NCI-H2227 treated with DMSO at 0.1 percent for 48 hours (cell line): ENCODE measurements around the gene EPX.

Experiments
- DNase-seq: peaks from one replicate; lab custom pipeline; 2025; lab: John Stamatoyannopoulos, UW

The EPX gene

DNA sequence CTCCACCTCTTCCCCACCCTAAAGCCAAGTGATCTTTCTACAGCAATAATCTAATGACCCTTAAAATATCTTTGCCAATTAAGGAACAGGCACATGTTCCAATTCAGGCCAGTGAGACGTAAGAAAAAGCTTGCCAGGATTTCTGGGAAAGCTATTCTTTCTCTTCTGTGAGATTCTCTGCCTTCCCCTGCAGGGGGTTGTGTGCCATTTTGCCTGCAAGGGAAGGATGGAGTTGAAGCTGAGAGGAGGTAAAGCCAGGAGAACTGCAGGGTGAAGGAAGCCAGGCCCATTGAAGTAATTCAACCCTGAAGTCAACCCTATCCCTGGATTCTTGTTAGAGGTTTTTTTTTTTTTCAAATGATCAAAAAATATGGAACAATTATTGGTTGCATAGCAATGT, 36.9 kb downstream of the EPX start:
- DNase-seq, result no peak

GRCh38 chr17:58229881-58230280, 37.4 kb downstream of the EPX start:
- no peak for DNase-seq

- DNase-seq, result no peak
These were observed 39.1 kb downstream of the EPX start for GRCh38 chr17:58231641-58232040.

- no peak for DNase-seq
These were observed 40.2 kb downstream of the EPX start for GRCh38 chr17:58232707-58233156.

DNA sequence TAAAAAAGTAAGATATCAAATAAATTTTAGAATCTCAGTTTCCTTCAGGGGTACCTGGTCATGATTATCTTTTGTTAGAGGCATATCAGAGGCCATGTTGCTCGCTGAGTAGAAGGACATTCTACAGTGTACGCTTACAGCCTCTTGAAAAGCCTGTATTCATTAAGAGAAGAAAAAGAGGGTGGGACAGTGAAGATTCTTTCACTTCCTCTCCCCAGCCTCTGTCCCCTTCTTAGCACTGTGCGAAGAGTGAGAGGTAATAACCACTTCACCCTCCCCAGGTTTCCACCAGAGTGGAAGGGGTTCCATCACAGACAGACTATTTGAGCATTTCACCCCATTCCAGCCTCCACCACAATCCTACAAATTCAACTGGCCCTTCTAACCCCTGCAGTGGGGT, 41.0 kb downstream of the EPX start:
- no peak for DNase-seq

DNA sequence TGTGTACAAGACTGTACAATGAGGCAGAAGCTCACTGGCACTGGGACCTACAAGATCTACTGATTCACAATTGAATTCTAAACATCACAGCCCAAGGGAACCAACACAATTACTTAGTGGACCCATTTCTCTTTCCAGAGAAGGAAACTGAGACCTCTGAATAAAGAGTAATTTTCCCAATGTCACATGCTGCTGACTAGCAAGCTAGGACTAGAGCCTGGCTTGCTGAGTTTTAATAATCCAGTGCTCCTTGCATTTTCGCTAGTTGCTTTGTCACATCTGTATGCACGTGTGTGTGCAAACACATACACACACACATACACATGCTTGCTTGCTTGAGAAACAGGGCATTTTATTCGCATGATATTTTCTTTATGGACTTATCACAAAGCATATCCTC, 42.0 kb downstream of the EPX start:
- no peak for DNase-seq

DNA sequence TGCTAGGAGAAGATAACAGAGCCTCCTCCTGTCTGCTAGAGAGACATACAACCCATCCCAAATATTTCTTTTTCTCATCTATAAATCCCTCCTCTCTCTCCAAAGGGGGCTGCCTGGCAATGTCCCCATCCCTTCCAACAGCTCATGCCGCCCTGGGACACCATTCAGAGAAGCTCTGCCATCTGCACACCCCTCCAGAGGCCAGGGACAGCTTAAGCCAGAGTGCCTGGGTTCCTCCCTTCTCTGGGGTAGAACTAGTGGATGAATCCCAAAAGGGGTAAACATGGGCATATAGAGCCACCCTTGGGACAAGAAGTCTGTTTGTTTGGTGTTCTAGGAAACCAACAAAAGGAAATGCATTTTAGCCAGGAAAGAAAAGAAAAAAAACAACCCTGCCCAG, 43.3 kb downstream of the EPX start:
- DNase-seq, result no peak

DNA sequence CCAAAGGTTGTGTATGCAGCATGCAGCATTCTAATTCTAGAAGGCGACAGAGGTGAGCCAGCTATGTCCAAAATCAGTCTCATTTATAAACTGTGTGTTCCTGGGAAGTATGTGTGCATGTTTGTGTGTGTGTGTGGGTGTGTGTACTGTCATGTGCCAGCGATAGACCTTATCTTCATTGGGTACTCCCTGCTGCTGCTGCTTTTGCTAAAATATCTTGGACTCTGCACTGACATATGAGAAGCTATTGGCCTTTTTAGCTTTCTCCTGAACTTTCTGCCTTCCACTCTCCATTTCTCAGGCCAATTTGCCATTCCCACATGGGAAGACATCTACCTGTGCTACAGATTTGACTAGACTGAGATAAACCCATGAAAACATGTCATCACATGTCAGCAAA, 43.9 kb downstream of the EPX start:
- no peak for DNase-seq

GRCh38 chr17:58238147-58238634, 45.7 kb downstream of the EPX start, which contains the start of gene LPO:
LPO (plus strand) TSS chr17:58238584; CDS start chr17:58242980, 4,396 bp downstream.
- DNase-seq, result no peak

- no peak for DNase-seq
These were observed 47.5 kb downstream of the EPX start for GRCh38 chr17:58239987-58240386.

DNA sequence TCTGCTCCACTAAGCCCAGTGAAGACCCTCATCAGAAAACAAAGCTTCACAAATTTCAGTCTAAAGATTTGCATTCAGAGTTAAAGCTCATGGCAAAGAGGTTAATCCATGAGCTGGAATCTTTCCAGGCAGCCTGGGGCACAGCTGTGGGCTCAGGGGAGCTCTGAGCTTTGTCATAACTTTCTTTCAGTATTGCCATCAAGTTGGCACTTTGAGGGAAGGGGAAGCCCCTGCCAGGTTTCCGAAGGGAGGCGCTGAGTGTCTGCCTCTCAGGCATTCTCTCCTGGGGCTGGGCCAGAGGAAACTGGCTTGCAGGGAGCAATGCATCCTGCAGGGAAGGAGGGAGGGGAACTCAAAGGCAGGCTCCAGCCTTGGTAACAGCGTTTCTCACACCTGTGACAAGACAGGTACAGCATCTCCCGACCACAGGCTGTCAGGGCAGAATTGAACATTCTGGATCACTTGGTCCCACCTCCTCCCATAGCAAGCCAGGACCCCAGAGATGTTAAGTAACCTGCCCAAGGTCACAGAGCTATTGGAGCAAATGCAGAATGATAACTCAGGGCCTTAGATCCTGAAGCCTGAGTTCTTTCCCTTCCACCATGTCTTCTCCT, 49.8 kb downstream of the EPX start:
- DNase-seq, result no peak

GRCh38 chr17:58244963-58245362, 52.4 kb downstream of the EPX start:
- no peak for DNase-seq

GRCh38 chr17:58245428-58246103, 53.0 kb downstream of the EPX start:
- no peak for DNase-seq

- DNase-seq, result no peak
These were observed 53.7 kb downstream of the EPX start for GRCh38 chr17:58246104-58246740.

GRCh38 chr17:58246781-58247180, 54.3 kb downstream of the EPX start:
- no peak for DNase-seq

GRCh38 chr17:58247511-58248363, 55.2 kb downstream of the EPX start:
- DNase-seq, result no peak

- DNase-seq, result no peak
These were observed 56.4 kb downstream of the EPX start for GRCh38 chr17:58248955-58249269.

DNA sequence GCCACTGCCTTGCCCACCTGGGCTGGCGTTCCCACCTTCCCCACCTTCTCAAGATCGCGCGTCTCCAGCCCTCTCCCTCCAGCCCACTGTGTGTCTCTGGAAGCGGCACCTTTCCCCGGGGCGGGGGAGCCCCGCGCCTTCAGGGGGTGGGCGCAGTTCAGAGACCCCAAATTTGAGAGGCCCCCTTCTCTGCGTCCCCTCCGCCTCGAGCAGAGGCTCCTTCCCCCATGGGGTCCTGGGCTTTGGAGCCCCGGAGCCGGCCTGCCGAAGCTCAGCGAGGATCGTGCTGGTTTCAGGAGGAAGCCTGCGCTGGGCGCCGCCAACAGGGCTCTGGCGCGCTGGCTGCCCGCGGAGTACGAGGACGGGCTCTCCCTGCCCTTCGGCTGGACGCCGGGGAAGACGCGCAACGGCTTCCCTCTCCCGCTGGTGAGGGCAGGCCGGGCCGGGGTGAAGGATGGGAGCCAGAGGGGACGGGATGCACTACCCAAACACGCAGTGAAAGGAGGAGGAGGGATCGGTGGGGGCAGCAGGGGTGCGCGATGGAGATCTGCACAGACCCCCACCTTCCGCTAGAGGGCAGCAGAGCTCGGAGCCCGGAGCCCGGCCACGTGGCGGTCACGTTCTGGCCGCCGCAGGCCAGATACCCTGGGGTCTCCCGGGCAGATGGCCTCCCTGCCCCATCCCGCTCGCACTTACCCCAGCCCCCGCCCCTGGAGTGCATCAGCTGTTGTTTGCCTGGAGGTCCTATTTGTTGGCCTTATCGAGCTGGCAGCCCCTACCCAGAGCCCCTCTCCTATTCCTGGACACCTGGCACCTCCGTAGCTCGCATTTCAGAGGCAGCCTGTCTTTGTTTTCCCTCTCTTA, 57.0 kb downstream of the EPX start:
- DNase-seq, result peak; percentile 42

- no peak for DNase-seq
These were observed 58.0 kb downstream of the EPX start for GRCh38 chr17:58250344-58251011.

DNA sequence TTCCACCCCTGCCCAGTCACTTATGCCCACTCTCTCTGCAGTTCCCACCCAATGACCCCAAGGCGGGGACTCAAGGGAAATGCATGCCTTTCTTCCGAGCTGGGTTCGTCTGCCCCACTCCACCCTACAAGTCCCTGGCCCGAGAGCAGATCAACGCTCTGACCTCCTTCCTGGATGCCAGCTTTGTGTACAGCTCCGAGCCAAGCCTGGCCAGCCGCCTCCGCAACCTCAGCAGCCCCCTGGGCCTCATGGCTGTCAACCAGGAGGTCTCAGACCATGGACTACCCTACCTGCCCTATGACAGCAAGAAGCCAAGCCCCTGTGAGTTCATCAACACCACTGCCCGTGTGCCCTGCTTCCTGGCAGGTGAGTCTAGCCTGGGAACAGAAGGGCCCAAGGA, 59.6 kb downstream of the EPX start:
- no peak for DNase-seq

DNA sequence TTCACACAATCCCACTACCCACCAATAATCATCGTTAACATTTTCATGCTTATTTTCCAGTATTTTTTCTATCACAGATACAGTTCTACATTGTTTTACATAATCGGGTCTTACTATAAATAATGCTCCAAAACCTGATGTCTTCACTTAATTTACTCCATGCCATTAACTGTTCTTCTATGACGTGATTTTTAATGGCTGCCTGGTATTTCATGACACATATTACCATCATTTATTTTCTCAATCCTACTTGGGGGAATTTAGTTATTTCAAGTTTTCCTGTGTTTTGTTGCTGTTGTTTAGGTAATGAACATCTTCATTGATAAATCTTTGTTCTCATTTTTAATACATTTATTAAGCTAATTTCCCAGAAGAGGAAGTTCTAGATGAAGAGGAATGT, 60.6 kb downstream of the EPX start:
- DNase-seq, result no peak
